Glomerular visceral epithelial cell (primary cell): ENCODE results near the gene PIGC.

Experiments
- DNase-seq: peaks from one replicate; pipeline ENCODE4 v3.0.0-alpha.2; 2016; ENCODE audit errors: extremely low spot score

The PIGC gene

GRCh38 chr1:172430128-172430454 lies 13.8 kb downstream of the PIGC start:
- DNase-seq = no peak

GRCh38 chr1:172429331-172430127 lies 14.3 kb downstream of the PIGC start:
- DNase-seq = peak; percentile 64

GRCh38 chr1:172427191-172427590 lies 16.7 kb downstream of the PIGC start:
- DNase-seq = no peak

- DNase-seq = no peak
Measured at GRCh38 chr1:172425339-172425738, 18.5 kb downstream of the PIGC start.

GRCh38 chr1:172423336-172423735 lies 20.5 kb downstream of the PIGC start:
- no peak for DNase-seq

GRCh38 chr1:172421974-172422604 lies 21.8 kb downstream of the PIGC start:
- DNase-seq = no peak

GRCh38 chr1:172420385-172420784 lies 23.5 kb downstream of the PIGC start, which contains the start of gene C1orf105:
Gene C1orf105 (plus strand): TSS chr1:172420685. CDS start chr1:172420886, 201 bp downstream.
- DNase-seq = no peak

GRCh38 chr1:172417557-172417956 lies 26.3 kb downstream of the PIGC start:
- DNase-seq = peak; percentile 60

- no peak for DNase-seq
Measured at GRCh38 chr1:172416496-172417035, 27.3 kb downstream of the PIGC start.

- DNase-seq = peak; percentile 51
Measured at GRCh38 chr1:172414331-172414730, 29.5 kb downstream of the PIGC start.

- no peak for DNase-seq
Measured at GRCh38 chr1:172411791-172412338, 32.0 kb downstream of the PIGC start.

GRCh38 chr1:172410027-172410426 lies 33.8 kb downstream of the PIGC start:
- no peak for DNase-seq

- no peak for DNase-seq
Measured at GRCh38 chr1:172408958-172409357, 34.9 kb downstream of the PIGC start.

- no peak for DNase-seq
Measured at GRCh38 chr1:172406968-172407367, 36.9 kb downstream of the PIGC start.

- no peak for DNase-seq
Measured at GRCh38 chr1:172405912-172406311, 38.0 kb downstream of the PIGC start.

- DNase-seq = no peak
Measured at GRCh38 chr1:172404121-172404520, 39.7 kb downstream of the PIGC start.

- no peak for DNase-seq
Measured at GRCh38 chr1:172402878-172403569, 40.8 kb downstream of the PIGC start.

- DNase-seq = no peak
Measured at GRCh38 chr1:172401892-172402291, 42.0 kb downstream of the PIGC start.

GRCh38 chr1:172401477-172401876 lies 42.4 kb downstream of the PIGC start:
- DNase-seq = no peak

GRCh38 chr1:172400722-172401105 lies 43.2 kb downstream of the PIGC start:
- no peak for DNase-seq

GRCh38 chr1:172399756-172400721 lies 43.8 kb downstream of the PIGC start:
- DNase-seq = no peak
